ENCODE measurements around the gene STAP2.

Gene STAP2

GRCh38 chr19:4371247-4372164 is 32.9 kb upstream of the STAP2 start:
- TF ChIP-seq CTCF (IDR thresholded peaks at IDR 0.05; ENCODE audit: insufficient read depth, low read length, poor library complexity, severe bottlenecking), result no peak
- DNase-seq (ENCODE audit: extremely low read depth, insufficient read length), result no peak
- no peak overlapping the region for H3K4me3 ChIP-seq (replicated peaks; ENCODE audit: low read depth, low read length)
- H3K27me3 ChIP-seq (replicated peaks; ENCODE audit: control insufficient read depth, insufficient read depth, low read length), result no peaks in the 10 kb centered on the region
- peaks cover 6% of the 10 kb centered on the region for H3K36me3 ChIP-seq (ENCODE audit: control insufficient read depth, insufficient read depth, low read length)

- no peak for TF ChIP-seq CTCF (IDR thresholded peaks at IDR 0.05; ENCODE audit: insufficient read depth, low read length, poor library complexity, severe bottlenecking)
- H3K27me3 ChIP-seq (replicated peaks; ENCODE audit: control insufficient read depth, insufficient read depth, low read length), result no peaks in the 10 kb centered on the region
- H3K4me3 ChIP-seq (replicated peaks; ENCODE audit: low read depth, low read length), result peak overlapping the region; percentile 58
- no peak for DNase-seq (ENCODE audit: extremely low read depth, insufficient read length)
- H3K36me3 ChIP-seq (ENCODE audit: control insufficient read depth, insufficient read depth, low read length), result peaks cover 11% of the 10 kb centered on the region
Measured at GRCh38 chr19:4370418-4371041, 31.9 kb upstream of the STAP2 start.

- TF ChIP-seq CTCF (IDR thresholded peaks at IDR 0.05; ENCODE audit: insufficient read depth, low read length, poor library complexity, severe bottlenecking), result peak; percentile 85
- no peaks in the 10 kb centered on the region for H3K27me3 ChIP-seq (replicated peaks; ENCODE audit: control insufficient read depth, insufficient read depth, low read length)
- H3K4me3 ChIP-seq (replicated peaks; ENCODE audit: low read depth, low read length), result peak overlapping the region; percentile 58
- peaks cover 17% of the 10 kb centered on the region for H3K36me3 ChIP-seq (ENCODE audit: control insufficient read depth, insufficient read depth, low read length)
- DNase-seq (ENCODE audit: extremely low read depth, insufficient read length), result peak; percentile 84
Measured at GRCh38 chr19:4369888-4370260, 31.2 kb upstream of the STAP2 start.

- TF ChIP-seq CTCF (IDR thresholded peaks at IDR 0.05; ENCODE audit: insufficient read depth, low read length, poor library complexity, severe bottlenecking), result no peak
- peak overlapping the region; percentile 58 for H3K4me3 ChIP-seq (replicated peaks; ENCODE audit: low read depth, low read length)
- H3K27me3 ChIP-seq (replicated peaks; ENCODE audit: control insufficient read depth, insufficient read depth, low read length), result no peaks in the 10 kb centered on the region
- H3K36me3 ChIP-seq (ENCODE audit: control insufficient read depth, insufficient read depth, low read length), result peaks cover 18% of the 10 kb centered on the region
- peak; percentile 87 for DNase-seq (ENCODE audit: extremely low read depth, insufficient read length)
Measured at GRCh38 chr19:4369109-4369887, 30.7 kb upstream of the STAP2 start.

GRCh38 chr19:4368128-4368820 is 29.6 kb upstream of the STAP2 start:
- Histone ChIP-seq H3K4me3 (replicated peaks; ENCODE audit: low read depth, low read length) (no peak overlapping the region), H3K27me3 (replicated peaks; ENCODE audit: control insufficient read depth, insufficient read depth, low read length) (no peaks in the 10 kb centered on the region), H3K36me3 (ENCODE audit: control insufficient read depth, insufficient read depth, low read length) (peaks cover 27% of the 10 kb centered on the region)
- DNase-seq (ENCODE audit: extremely low read depth, insufficient read length), result no peak
- no peak for TF ChIP-seq CTCF (IDR thresholded peaks at IDR 0.05; ENCODE audit: insufficient read depth, low read length, poor library complexity, severe bottlenecking)

Data from GM06990 (cell line).